ENCODE results near the gene SRRT. TPM values are rescaled to one million over a fixed set of nuclear protein-coding genes. Genes with fewer than 3 reads are reported as not detected.

Gene SRRT
- total and polyA plus RNA-seq, 2 donors from 2014 or later = 58.2 to 127 TPM

DNA sequence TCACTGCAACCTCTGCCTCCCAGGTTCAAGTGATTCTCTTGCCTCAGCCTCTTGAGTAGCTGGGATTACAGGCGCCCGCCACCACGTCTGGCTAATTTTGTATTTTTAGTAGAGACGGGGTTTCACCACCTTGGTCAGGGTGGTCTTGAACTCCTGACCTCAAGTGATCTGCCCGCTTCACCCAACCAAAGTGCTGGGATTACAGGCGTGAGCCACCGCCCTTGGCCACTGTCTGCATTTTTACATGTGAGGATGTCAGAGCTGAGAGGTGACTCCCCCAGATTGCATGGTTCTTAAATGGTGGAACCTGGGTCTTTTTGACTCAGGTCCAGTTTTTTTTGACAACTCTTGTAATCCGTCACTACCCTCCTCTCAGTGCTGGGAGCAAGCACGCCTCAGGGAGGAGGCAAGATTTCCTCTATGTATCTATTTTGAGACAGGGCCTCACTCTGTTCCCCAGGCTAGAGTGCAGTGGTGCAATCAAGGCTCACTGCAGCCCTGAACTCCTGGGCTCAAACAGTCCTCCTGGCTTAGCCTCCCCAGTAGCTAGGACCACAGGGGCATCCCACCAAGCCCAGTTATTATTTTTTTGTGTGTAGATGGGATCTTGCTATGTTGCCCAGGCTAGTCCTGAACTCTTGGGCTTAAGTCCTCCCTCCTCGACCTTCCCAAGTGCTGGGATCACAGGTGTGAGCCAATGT is 1.2 kb upstream of the SRRT start:
- DNase-seq (no peak), FAIRE-seq (no peak)
- H3K4me3 ChIP-seq (ENCODE audit: low read length in 3 of 3) = peak overlapping the region in 2 of 3 donors; percentile 71 to 77
- peaks cover 4 to 17% (median 11%) of the 10 kb centered on the region in 3 donors for H3K4me1 ChIP-seq (ENCODE audit: control insufficient read depth in 2 of 3, insufficient read depth in 2 of 3, low read depth in 1 of 3, low read length in 3 of 3)
- intact Hi-C loops (cut with DNase I) = no loop called here
- H3K36me3 ChIP-seq (ENCODE audit: control insufficient read depth in 2 of 3, insufficient read depth in 3 of 3, low read length in 3 of 3) = peaks cover 3 to 26% (median 14%) of the 10 kb centered on the region in 3 donors
- H3K9ac ChIP-seq (ENCODE audit: low read length in 3 of 3) = peak overlapping the region in 2 of 3 donors; percentile 50 to 68
- TF ChIP-seq, protein P1, sequence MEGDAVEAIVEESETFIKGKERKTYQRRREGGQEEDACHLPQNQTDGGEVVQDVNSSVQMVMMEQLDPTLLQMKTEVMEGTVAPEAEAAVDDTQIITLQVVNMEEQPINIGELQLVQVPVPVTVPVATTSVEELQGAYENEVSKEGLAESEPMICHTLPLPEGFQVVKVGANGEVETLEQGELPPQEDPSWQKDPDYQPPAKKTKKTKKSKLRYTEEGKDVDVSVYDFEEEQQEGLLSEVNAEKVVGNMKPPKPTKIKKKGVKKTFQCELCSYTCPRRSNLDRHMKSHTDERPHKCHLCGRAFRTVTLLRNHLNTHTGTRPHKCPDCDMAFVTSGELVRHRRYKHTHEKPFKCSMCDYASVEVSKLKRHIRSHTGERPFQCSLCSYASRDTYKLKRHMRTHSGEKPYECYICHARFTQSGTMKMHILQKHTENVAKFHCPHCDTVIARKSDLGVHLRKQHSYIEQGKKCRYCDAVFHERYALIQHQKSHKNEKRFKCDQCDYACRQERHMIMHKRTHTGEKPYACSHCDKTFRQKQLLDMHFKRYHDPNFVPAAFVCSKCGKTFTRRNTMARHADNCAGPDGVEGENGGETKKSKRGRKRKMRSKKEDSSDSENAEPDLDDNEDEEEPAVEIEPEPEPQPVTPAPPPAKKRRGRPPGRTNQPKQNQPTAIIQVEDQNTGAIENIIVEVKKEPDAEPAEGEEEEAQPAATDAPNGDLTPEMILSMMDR (IDR thresholded peaks at IDR 0.05; ENCODE audit: borderline replicate concordance, extremely low read depth, insufficient read depth) = no peak
- H3K9me3 ChIP-seq (ENCODE audit: control insufficient read depth in 2 of 3, insufficient read depth in 1 of 3, low read length in 3 of 3) = no peaks in the 10 kb centered on the region
- H3K27me3 ChIP-seq (ENCODE audit: control insufficient read depth, insufficient read depth, low read length) = no peaks in the 10 kb centered on the region
- H3K27ac ChIP-seq (ENCODE audit: low read depth in 2 of 2, low read length in 2 of 2) = peak overlapping the region; percentile 92 to 96

DNA sequence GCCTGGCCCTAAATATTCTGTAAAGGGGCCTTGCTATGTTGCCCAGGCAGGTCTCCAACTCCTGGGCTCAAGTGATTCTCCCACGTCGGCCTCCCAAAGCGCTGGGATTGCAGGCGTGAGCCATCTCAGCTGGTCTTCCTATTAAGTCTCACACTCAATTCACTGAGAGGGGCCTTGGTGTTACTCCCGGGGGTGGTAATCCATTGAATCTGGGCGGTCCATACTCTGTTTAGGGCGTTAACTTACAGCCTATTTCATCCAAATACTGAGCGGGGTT is 665 bp upstream of the SRRT start:
- Histone ChIP-seq H3K36me3 (ENCODE audit: control insufficient read depth in 2 of 3, insufficient read depth in 3 of 3, low read length in 3 of 3) (peaks cover 3 to 26% (median 14%) of the 10 kb centered on the region in 3 donors), H3K9me3 (ENCODE audit: control insufficient read depth in 2 of 3, insufficient read depth in 1 of 3, low read length in 3 of 3) (no peaks in the 10 kb centered on the region), H3K27ac (ENCODE audit: low read depth in 2 of 2, low read length in 2 of 2) (peak overlapping the region; percentile 92 to 96), H3K4me3 (ENCODE audit: low read length in 3 of 3) (peak overlapping the region; percentile 71 to 87 (median 77)), H3K27me3 (ENCODE audit: control insufficient read depth, insufficient read depth, low read length) (no peaks in the 10 kb centered on the region), H3K4me1 (ENCODE audit: control insufficient read depth in 2 of 3, insufficient read depth in 2 of 3, low read depth in 1 of 3, low read length in 3 of 3) (peaks cover 4 to 17% (median 11%) of the 10 kb centered on the region in 3 donors), H3K9ac (ENCODE audit: low read length in 3 of 3) (peak overlapping the region; percentile 27 to 68 (median 50))
- TF ChIP-seq, protein P1 (IDR thresholded peaks at IDR 0.05; ENCODE audit: borderline replicate concordance, extremely low read depth, insufficient read depth) = no peak
- peak in 1 of 5 donors; percentile 74 for DNase-seq
- intact Hi-C loops (cut with DNase I) = no loop called here
- FAIRE-seq = no peak

DNA sequence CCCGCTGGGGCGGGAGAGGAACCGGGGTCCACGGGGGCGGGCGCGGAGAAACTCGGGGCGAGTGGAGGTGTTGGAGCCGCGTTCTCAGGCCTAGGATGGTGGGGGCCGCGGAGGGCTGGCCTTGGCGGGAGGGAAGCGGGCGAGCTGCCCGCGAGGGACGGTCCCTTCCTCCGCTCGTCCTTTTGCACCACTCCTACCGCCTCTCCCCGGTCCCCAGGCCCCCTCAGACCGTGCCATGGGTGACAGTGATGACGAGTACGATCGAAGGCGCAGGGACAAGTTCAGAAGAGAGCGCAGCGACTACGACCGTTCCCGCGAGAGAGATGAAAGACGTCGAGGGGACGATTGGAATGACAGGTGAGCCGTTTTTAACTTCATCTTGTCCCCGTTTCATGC is 451 bp downstream of the SRRT start:
- H3K9ac ChIP-seq (ENCODE audit: low read length in 3 of 3) = peak overlapping the region; percentile 10 to 80 (median 68)
- H3K4me1 ChIP-seq (ENCODE audit: control insufficient read depth in 2 of 3, insufficient read depth in 2 of 3, low read depth in 1 of 3, low read length in 3 of 3) = peaks cover 4 to 17% (median 11%) of the 10 kb centered on the region in 3 donors
- peak overlapping the region; percentile 83 to 95 for H3K27ac ChIP-seq (ENCODE audit: low read depth in 2 of 2, low read length in 2 of 2)
- intact Hi-C loops (cut with DNase I) = no loop called here
- DNase-seq (peak in 2 of 5 donors; percentile 48 to 60), FAIRE-seq (no peak)
- TF ChIP-seq, protein P1 (IDR thresholded peaks at IDR 0.05; ENCODE audit: borderline replicate concordance, extremely low read depth, insufficient read depth) = no peak
- H3K4me3 ChIP-seq (ENCODE audit: low read length in 3 of 3) = peak overlapping the region; percentile 71 to 91 (median 87)
- H3K36me3 ChIP-seq (ENCODE audit: control insufficient read depth in 2 of 3, insufficient read depth in 3 of 3, low read length in 3 of 3) = peaks cover 5 to 26% (median 14%) of the 10 kb centered on the region in 3 donors
- no peaks in the 10 kb centered on the region for H3K9me3 ChIP-seq (ENCODE audit: control insufficient read depth in 2 of 3, insufficient read depth in 1 of 3, low read length in 3 of 3)
- no peaks in the 10 kb centered on the region for H3K27me3 ChIP-seq (ENCODE audit: control insufficient read depth, insufficient read depth, low read length)
